Caco-2 (cell line): ENCODE data around the gene POLR3G. TPM values are rescaled to one million over a fixed set of nuclear protein-coding genes. Genes with fewer than 3 reads are reported as not detected.

Experiments
- BruUV-seq: library from RNA; stranded (reverse); fragments of 400-500 nt; replicated peaks from 2 replicates; lab custom pipeline; 2021; lab: Mats Ljungman, UMichigan
- CTCF ChIA-PET: fragments of 300-600 bp; sonication (Branson Sonifier 250); formaldehyde crosslinking; loops from one replicate; lab custom pipeline; 2022; ENCODE audit warnings: antibody characterized with exemption; lab: Charles Lee
- POLR2A ChIA-PET: fragments of 300-600 bp; sonication (Branson Sonifier 250); formaldehyde crosslinking; loops from one replicate; lab custom pipeline; 2022; ENCODE audit warnings: antibody characterized with exemption; lab: Charles Lee
- DNase-seq, 2 experiments: peaks; one replicate each; pipeline versions ENCODE4 v3.0.0 to v3.0.0-alpha.2; 2020 to 2022
- H3K27me3 ChIP-seq: replicated peaks from 2 replicates; pipeline ENCODE4 v1.6.0; 2011; ENCODE audit warnings: low read length; ENCODE audit not compliant: control insufficient read depth, insufficient read depth
- H3K36me3 ChIP-seq: 2 replicates; pipeline ENCODE4 v1.5.1; 2011; ENCODE audit warnings: low read length; ENCODE audit not compliant: control insufficient read depth, insufficient read depth
- H3K4me1 ChIP-seq: fragments of 250-450 bp; sonication (Bioruptor Pico); 2 replicates; pipeline ENCODE4 v1.5.1; 2020; ENCODE audit warnings: mild to moderate bottlenecking
- H3K4me3 ChIP-seq: 2 replicates; pipeline ENCODE4 v1.5.1; 2011; ENCODE audit warnings: low read depth, mild to moderate bottlenecking, control low read depth, low read length
- H3K9me3 ChIP-seq: fragments of 250-450 bp; sonication (Bioruptor Pico); 2 replicates; pipeline ENCODE4 v1.5.1; 2020; ENCODE audit warnings: mild to moderate bottlenecking, moderate library complexity
- H3K27ac Mint-ChIP-seq: one replicate; pipeline ENCODE4 v1.8.0; 2022; ENCODE audit warnings: mixed read lengths; ENCODE audit not compliant: unreplicated experiment
- H3K27me3 Mint-ChIP-seq: one replicate; pipeline ENCODE4 v1.8.0; 2022; ENCODE audit warnings: mixed read lengths; ENCODE audit not compliant: insufficient read depth, unreplicated experiment
- H3K36me3 Mint-ChIP-seq: one replicate; pipeline ENCODE4 v1.8.0; 2022; ENCODE audit warnings: mild to moderate bottlenecking, mixed read lengths; ENCODE audit not compliant: insufficient read depth, unreplicated experiment
- H3K4me1 Mint-ChIP-seq: one replicate; pipeline ENCODE4 v1.8.0; 2022; ENCODE audit warnings: low read depth, mixed read lengths; ENCODE audit not compliant: unreplicated experiment
- H3K4me3 Mint-ChIP-seq: one replicate; pipeline ENCODE4 v1.8.0; 2022; ENCODE audit warnings: mild to moderate bottlenecking, moderate library complexity, mixed read lengths; ENCODE audit not compliant: unreplicated experiment
- H3K9me3 Mint-ChIP-seq: one replicate; pipeline ENCODE4 v1.8.0; 2022; ENCODE audit warnings: mixed read lengths; ENCODE audit not compliant: unreplicated experiment
- intact Hi-C: fragments of 100-400 bp; cut with micrococcal nuclease; formaldehyde crosslinking; loops from one replicate; pipeline ENCODE4 v1.10.0; 2022; ENCODE audit not compliant: unreplicated experiment
- total RNA-seq: library from RNA; stranded (reverse); gene quantifications from 2 replicates; pipeline ENCODE4 v1.2.3, GENCODE V29; 2022
- TF ChIP-seq, protein P1 (sequence below), 2 experiments: fragments of 200-600 bp in 1 of 2; IDR thresholded peaks; 1 replicate in 1 of 2; 2 replicates in 1 of 2; pipeline versions ENCODE4 v1.5.1 to v1.8.0; 2011 to 2022; ENCODE audit warnings: antibody characterized with exemption in 1 of 2, control low read depth in 1 of 2, inconsistent platforms in 1 of 2, low read depth in 1 of 2, low read length in 1 of 2, mild to moderate bottlenecking in 1 of 2, moderate library complexity in 1 of 2; ENCODE audit not compliant: insufficient read depth in 1 of 2, severe bottlenecking in 1 of 2, unreplicated experiment in 1 of 2

Gene POLR3G
- total RNA-seq, 1 experiment from 2014 or later, result 5.4 TPM

DNA sequence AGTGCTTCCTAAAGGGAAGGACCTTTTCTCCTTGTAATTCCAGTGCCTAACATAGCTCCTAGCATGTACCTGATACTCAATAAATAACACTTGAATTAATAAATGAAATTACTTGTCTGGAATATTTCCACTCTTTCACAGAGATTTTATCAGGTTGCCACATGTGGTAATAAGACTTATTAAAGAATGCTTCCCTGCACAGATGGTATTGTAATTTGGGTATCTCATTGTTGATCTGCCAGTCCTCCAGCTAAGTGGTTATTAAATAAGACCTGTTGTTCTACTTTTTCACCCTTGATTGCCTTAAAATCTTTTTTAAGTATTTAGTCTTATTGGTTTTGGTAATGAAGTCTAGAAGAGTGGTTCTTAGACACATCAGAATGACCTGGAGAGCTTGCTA is 37.0 kb upstream of the POLR3G start:
- intact Hi-C loops, result no loop called here
- TF ChIP-seq, protein P1, sequence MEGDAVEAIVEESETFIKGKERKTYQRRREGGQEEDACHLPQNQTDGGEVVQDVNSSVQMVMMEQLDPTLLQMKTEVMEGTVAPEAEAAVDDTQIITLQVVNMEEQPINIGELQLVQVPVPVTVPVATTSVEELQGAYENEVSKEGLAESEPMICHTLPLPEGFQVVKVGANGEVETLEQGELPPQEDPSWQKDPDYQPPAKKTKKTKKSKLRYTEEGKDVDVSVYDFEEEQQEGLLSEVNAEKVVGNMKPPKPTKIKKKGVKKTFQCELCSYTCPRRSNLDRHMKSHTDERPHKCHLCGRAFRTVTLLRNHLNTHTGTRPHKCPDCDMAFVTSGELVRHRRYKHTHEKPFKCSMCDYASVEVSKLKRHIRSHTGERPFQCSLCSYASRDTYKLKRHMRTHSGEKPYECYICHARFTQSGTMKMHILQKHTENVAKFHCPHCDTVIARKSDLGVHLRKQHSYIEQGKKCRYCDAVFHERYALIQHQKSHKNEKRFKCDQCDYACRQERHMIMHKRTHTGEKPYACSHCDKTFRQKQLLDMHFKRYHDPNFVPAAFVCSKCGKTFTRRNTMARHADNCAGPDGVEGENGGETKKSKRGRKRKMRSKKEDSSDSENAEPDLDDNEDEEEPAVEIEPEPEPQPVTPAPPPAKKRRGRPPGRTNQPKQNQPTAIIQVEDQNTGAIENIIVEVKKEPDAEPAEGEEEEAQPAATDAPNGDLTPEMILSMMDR (IDR thresholded peaks at IDR 0.05; ENCODE audit: insufficient read depth in 1 of 2, low read depth in 1 of 2, low read length in 1 of 2, severe bottlenecking in 1 of 2, unreplicated experiment in 1 of 2), result no peak

DNA sequence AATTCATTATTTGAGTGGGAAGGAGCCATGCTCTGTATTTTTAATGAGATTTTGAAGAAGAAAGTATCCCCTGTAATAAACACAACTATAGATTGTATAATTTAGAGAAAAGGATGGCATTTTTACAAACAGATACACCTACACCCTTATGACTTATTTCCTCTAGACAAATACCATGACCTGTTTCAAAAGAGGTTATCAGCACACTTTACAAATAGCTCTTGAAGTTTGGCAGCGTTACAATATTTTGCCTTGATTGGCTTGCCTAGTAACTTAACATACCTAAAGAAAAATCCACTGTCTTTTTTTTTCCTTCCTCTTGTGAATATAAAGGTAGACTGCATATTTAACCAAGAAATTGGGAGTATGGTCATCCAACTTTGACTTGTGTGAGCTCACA is 36.6 kb upstream of the POLR3G start:
- Mint-ChIP-seq H3K36me3 (no peaks in the 10 kb centered on the region), H3K4me3 (no peak overlapping the region), H3K27ac (no peak overlapping the region), H3K4me1 (peaks cover 6% of the 10 kb centered on the region), H3K9me3 (no peaks in the 10 kb centered on the region), H3K27me3 (peaks cover 3% of the 10 kb centered on the region)
- H3K4me3 ChIP-seq, result no peak overlapping the region
- TF ChIP-seq, protein P1 (IDR thresholded peaks at IDR 0.05; ENCODE audit: insufficient read depth in 1 of 2, low read depth in 1 of 2, low read length in 1 of 2, severe bottlenecking in 1 of 2, unreplicated experiment in 1 of 2), result no peak
- H3K27me3 ChIP-seq, result no peaks in the 10 kb centered on the region
- ChIA-PET CTCF (interaction anchor here (0.8 to 2.6 kb wide), 2 partner anchors 17 to 166 kb away, joined by 5 to 15 read pairs; no protein-coding TSS in a partner anchor), POLR2A (interaction anchor here (1.1 kb wide), 1 partner anchor 28 kb away, joined by 4 read pairs; the partner anchor contains the start of gene CETN3)
- BruUV-seq, result no TSS peak
- no peaks in the 10 kb centered on the region for H3K9me3 ChIP-seq
- no peak for DNase-seq
- H3K36me3 ChIP-seq, result no peaks in the 10 kb centered on the region
- intact Hi-C loops, result no loop called here
- H3K4me1 ChIP-seq, result peaks cover 12% of the 10 kb centered on the region

More for the DNA sequence above, 37.0 kb upstream of the POLR3G start:
- Mint-ChIP-seq H3K36me3 (no peaks in the 10 kb centered on the region), H3K27ac (no peak overlapping the region), H3K4me1 (peaks cover 6% of the 10 kb centered on the region), H3K27me3 (peaks cover 3% of the 10 kb centered on the region), H3K4me3 (no peak overlapping the region), H3K9me3 (no peaks in the 10 kb centered on the region)
- POLR2A ChIA-PET, result interaction anchor here (1.1 kb wide), 1 partner anchor 28 kb away, joined by 4 read pairs; the partner anchor contains the start of gene CETN3
- no peaks in the 10 kb centered on the region for H3K9me3 ChIP-seq
- DNase-seq, result no peak
- H3K4me1 ChIP-seq, result peaks cover 12% of the 10 kb centered on the region
- H3K27me3 ChIP-seq, result no peaks in the 10 kb centered on the region
- H3K36me3 ChIP-seq, result no peaks in the 10 kb centered on the region
- no peak overlapping the region for H3K4me3 ChIP-seq
- no TSS peak for BruUV-seq
- CTCF ChIA-PET, result interaction anchor here (0.8 kb wide), 1 partner anchor 17 kb away, joined by 5 read pairs; no protein-coding TSS in a partner anchor

DNA sequence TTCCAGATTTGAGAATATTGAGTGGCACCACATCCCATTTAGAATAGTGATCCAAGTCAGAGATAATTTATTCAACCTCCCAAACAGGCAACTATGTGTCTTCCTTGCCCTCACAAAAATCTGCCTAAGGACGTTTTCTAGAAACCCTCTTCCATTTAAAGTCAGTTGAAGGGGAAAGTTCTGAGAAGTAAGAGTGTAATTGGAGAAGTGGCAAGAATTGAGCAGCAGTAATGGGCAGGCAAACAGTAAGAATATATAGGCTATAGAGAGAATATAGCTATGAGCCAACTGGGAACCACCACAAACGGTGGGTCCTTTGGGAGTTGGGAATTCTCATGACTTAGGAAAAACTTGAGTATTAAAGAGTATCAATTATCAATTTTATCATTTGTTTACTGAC is 34.0 kb upstream of the POLR3G start:
- no peak for DNase-seq
- no TSS peak for BruUV-seq
- H3K9me3 Mint-ChIP-seq, result no peaks in the 10 kb centered on the region
- CTCF ChIA-PET, result interaction anchor here (2.6 kb wide), 1 partner anchor 164 kb away, joined by 15 read pairs; no protein-coding TSS in a partner anchor
- Histone ChIP-seq H3K4me3 (no peak overlapping the region), H3K9me3 (no peaks in the 10 kb centered on the region), H3K27me3 (no peaks in the 10 kb centered on the region), H3K4me1 (peaks cover 12% of the 10 kb centered on the region), H3K36me3 (no peaks in the 10 kb centered on the region)
- peaks cover 6% of the 10 kb centered on the region for H3K4me1 Mint-ChIP-seq
- peak overlapping the region; percentile 72 for H3K4me3 Mint-ChIP-seq
- POLR2A ChIA-PET, result interaction anchor here (1.0 kb wide), 1 partner anchor 31 kb away, joined by 5 read pairs; the partner anchor contains the start of gene CETN3
- peaks cover 3% of the 10 kb centered on the region for H3K27me3 Mint-ChIP-seq
- TF ChIP-seq, protein P1 (IDR thresholded peaks at IDR 0.05; ENCODE audit: insufficient read depth in 1 of 2, low read depth in 1 of 2, low read length in 1 of 2, severe bottlenecking in 1 of 2, unreplicated experiment in 1 of 2), result no peak
- H3K27ac Mint-ChIP-seq, result peak overlapping the region; percentile 50
- H3K36me3 Mint-ChIP-seq, result no peaks in the 10 kb centered on the region
- intact Hi-C loops, result loop anchor here (1.0 to 2.0 kb wide), 2 partner anchors 32 to 343 kb away; no protein-coding TSS in a partner anchor
